Activated T-cell treated with anti-CD3 and anti-CD28 coated beads for 4 hours (primary cell): ENCODE results near the gene HECTD3.
"Not testable (repeated sequence)": the region's sequence is repeated elsewhere in the genome, so short reads cannot be mapped to it uniquely, and the experiment has no call there.

Source experiments
- DNase-seq: peaks from one replicate; pipeline ENCODE4 v3.0.0-alpha.2; 2020

HECTD3 gene

GRCh38 chr1:45013551-45014209 is 2.6 kb upstream of the HECTD3 start:
- no peak for DNase-seq

- DNase-seq = no peak
Measured at GRCh38 chr1:45012639-45013278, 1.6 kb upstream of the HECTD3 start.

DNA sequence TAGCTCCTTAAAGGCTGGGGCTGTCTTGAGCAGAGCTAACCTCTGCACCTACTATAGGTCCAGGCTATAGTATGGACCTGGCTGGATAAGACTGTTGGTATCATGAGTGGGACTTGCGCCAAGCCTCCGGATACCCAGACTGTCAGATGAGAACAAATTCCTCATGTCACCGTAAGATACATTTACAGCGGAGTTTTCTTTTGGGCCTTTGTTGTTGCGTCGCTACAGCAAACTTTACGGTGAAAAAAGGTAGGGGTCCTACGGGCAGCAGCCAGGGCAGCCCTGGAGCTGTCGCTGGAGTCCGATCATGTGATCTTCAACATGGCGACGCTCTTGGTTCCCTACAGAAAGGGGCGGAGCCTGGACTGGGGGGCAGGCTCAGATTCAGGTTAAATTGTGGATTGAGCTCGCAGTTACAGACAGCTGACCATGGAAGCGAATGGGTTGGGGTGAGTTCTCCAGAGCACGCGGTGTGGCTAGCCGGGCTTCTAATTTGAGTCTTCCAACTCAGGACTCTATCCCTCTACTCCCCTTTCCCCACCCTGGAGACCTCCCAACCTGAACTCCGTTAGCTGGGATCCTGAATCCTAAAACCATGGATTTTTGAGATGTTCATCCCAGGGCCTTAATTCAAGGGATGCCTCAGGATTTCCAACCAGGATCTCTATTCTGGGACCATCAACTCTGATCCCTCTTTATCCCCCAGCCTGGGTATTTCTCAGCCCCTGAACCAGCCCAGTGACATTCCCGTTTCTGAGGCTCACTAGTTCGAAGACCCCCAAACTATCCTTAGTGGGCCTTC is 914 bp upstream of the HECTD3 start, which contains the start of gene UROD:
Gene UROD, plus strand, starts transcription at position 418 of the 802 bp plus-strand sequence. Its CDS starts 12 bp downstream, at position 430.
- peak; percentile 85 for DNase-seq

DNA sequence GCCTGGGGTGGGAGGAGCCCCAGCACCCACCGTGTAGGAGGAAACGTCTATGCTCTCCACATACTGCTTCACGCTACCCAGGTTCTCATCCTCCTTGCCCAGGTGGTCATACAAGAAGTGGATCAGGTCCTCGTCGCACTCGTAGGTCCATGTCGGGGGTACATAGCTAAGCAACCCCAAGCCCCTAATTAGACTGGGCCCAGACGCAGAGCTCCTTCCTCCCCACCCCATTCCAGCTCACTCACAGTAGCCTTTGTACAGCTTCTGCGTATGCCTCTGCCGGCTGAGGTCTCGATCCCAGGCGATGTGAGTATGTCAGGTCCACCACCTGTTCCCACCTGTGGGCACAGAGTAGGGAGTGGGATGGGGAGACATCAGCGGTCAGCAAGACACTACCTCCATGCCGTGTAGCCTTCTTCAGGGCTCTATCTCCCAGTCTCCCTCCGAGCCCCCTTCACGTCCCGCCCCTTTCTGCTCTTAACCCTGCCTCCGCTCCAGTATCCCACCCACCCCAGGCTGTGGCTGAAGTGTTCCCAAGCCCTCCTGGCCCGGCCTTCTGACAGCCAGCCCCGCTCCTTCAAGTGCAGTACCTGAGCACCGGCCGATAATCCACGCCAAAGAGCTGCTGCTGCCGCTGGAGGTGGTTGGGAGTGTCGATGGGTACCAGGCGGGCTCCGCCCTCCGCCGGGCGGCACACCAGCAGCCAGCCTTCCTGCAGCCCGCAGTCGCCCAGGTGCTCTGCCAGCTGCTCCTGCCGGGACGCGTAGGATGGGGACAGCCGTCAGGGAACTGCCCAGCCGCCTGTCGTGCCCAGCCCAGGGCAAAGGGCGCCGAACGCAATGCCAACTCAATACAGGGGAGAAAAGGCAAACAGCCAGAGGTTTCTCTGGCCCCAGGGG is 919 bp downstream of the HECTD3 start:
- DNase-seq = no peak

- no peak for DNase-seq
Measured at GRCh38 chr1:45009296-45009865, 1.7 kb downstream of the HECTD3 start.

DNA sequence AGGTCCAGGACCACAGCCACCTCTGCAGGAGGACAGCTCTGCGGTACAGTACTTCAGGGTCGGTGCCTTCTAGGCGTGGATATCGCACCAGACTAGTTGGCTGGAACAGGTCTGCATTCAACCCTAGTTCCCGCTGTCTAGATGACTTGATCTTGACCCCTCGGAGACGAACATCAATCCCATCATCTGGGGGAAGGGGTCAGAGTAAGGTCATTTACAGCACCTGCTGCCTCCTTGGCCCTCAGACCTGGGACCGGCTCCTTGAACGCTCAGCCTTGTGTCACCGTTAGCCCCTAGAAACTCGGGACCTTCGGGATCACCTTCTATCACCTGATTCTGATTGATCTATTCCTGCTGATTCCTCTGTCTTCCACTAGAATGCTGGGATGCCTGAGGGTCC is 2.6 kb downstream of the HECTD3 start:
- no peak for DNase-seq

- no peak for DNase-seq
Measured at GRCh38 chr1:45008076-45008475, 3.0 kb downstream of the HECTD3 start.

DNA sequence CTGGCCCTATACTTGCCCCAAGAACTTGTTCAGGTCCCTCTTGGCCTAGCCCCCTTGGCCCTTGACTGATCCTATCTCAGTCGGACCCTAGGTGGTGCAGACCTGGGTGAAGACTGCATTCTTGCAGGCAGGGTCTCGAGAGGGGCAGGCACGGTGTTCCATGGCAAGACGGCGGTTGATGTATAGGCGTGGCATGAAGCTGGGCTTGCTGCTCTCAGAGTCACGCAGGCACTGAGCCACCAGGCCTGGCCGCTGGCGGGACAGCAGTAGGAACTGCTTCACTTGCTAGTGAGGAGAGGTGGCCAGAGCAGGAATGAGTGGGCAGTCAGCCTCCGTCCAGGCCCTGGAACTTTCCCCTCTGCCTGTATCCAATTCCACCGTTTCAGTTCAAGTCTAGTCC is 3.8 kb downstream of the HECTD3 start:
- no peak for DNase-seq

DNA sequence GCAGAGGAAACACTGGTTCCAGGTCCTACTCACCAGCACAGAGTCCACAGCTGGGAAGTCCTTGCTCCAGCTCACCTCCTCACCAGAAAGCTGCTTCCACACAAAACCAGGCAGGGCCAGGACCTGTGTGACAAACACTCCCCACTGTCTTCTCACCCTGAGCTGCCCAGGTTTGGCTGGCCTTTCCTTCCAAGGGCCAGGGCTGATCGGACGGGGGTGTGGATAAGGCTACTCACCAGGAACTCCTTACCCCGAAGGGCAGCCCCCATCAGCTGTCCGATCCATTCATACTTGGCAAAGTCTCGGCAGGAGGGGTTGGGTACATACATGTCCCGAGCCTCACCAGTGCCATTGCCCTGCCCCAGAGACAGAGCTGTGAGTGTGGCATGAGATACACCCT is 5.4 kb downstream of the HECTD3 start:
- DNase-seq = no peak

GRCh38 chr1:45004281-45004920 is 6.7 kb downstream of the HECTD3 start:
- no peak for DNase-seq

- DNase-seq = no peak
Measured at GRCh38 chr1:45003741-45004140, 7.4 kb downstream of the HECTD3 start.

DNA sequence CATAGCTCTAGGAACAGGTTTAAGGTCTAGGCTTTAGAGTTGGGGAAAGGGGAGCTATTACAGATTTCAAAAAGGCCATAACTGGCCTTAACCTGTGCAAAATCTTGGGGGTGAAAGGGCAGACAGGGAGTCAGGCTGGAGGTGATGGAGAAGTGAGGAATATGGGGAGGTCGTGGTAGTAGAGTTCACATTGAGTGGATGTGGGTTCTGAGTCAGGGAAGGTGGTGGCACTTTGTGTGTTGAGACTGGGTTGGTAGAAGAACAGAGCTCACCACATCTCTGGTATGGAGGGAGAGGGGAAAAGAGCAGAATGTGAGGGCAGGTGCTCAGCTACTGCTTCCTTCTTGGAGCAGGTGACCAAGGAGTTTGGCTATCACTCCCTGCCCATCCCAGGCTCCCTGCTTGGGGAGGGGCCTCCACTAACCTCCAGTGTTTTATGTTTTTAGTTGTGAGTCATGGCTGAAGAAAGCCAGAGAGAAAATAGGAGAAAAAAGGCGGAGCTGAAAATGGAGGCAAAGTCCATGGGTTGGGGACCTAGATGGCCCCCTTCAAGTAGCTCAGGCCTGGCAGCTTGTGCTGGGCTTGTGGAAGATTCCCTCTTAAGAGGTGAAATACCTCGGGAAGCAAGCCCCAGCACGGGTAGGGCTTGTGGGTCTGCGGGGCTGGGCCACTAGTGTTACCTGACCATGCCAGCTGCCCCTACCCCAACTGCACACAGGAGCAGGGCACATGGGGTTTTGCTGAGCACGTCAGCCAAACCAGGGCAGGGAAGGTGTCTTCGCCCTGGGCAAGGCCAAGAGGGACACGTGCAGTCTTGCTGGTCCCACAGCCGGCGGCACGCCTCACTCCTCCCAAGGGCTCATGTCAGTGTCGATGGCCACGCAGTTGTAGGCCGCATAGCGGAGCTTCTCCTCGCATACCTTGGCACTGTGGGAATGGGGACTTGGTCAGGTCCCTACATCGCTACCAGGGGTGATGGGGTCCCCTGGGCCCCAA is 8.2 kb downstream of the HECTD3 start:
- DNase-seq = no peak

DNA sequence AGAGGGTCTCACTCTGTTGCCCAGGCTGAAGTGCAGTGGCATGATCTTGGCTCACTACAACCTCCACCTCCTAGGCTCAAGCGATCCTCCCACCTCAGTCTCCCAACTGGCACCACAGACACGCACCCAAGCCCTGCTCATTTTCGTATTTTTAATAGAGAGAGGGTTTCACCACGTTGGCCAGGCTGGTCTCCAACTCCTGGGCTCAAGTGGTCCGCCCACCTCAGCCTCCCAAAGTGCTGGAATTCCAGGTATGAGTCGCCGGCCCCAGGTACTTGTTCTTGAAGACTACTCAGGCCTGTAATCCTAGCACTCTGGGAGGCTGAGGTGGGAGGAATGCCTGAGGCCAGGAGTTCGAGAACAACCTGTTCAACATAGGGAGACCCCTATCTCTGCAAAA is 9.5 kb downstream of the HECTD3 start:
- DNase-seq = not testable (repeated sequence)

GRCh38 chr1:45001011-45001481 is 10.1 kb downstream of the HECTD3 start:
- no peak for DNase-seq

DNA sequence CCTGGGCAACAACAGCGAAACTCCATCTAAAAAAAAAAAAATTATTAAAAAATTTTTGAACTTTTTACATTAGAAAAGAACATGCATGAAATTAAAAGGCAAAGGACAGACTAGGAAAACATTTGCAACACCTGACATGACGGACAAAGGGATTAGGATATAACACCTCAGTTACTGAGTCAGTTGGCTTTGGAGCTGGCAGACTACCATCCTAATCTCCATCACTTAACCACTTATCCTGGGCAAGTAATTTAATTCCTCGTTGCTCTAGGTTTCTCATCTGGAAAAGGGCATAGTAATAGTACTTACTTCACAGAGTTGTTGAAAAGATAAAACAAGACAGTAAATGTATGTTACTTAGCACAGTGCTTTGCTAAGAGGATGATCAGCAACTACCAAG is 11.9 kb downstream of the HECTD3 start:
- DNase-seq = no peak

DNA sequence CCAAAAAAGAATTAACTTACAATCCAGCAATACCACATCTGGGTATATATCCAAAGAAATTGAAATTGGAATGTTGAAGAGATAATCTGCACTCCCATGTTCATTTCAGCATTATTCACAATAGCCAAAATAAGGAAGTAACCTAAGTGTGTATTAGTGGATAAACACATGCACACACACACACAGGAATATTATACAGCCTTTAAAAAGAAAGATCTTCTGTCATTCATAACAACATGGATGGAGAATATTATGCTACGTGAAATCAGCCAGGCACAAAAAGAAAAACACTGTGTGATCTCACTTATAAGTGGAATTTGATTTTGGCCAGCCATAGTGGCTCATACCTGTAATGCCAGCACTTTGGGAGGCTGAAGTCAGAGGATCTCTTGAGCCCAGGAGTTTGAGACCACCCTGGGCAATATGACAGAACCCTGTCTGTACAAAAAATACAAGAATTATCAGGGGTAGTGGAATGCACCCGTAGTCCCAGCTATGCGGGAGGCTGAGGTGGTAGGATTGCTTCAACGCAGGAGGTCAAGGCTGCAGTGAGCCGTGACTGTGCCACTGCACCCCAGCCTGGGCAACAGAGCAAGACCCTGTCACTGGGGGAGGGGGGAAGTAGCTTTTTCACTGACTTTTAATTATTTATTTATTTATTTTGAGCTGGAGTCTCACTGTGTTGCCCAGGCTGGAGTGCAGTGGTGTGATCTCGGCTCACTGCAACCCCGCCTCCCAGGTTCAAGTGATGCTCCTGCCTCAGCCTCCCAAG is 15.5 kb downstream of the HECTD3 start:
- DNase-seq = no peak

DNA sequence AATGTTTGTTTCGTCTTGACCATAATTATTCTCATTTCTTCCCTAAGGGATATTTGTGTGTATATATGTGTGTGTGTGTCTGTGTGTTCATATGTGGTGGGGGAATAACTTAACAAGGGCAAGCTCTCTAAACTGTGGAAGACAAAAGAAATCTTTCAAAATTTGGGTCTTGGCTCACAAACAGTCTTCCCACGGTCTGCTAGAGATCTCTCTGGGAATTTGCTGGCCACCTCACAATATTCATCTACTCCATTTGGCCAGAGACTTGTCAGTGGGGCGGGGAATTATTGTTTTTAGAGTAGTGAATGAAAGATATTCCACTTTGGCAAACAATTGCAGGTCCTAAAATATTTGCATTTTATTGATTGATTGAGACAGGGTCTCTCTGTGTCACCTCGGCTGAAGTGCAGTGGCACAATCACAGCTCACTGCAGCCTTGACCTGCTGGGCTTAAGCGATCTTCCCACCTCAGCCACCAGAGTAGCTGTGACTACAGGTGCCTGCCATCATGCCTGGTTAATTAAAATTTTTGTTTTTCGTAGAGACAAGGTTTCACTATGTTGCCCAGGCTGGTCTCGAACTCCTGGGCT is 16.7 kb downstream of the HECTD3 start:
- DNase-seq = no peak

- no peak for DNase-seq
Measured at GRCh38 chr1:44988531-44989156, 22.5 kb downstream of the HECTD3 start.
